Measurements from ENCODE around the gene NLGN1. TPM values are rescaled to one million over a fixed set of nuclear protein-coding genes. Genes with fewer than 3 reads are reported as not detected.

NLGN1 gene
- total and polyA plus RNA-seq, 2 experiments from 2014 or later: 14.3 to 20.1 TPM

GRCh38 chr3:173700336-173700735, 302.8 kb downstream of the NLGN1 start:
- in situ Hi-C loops (cut with MboI): no loop called here
- no peaks in the 10 kb centered on the region for H3K9me2 ChIP-seq (ENCODE audit: insufficient read depth)
- no peaks in the 10 kb centered on the region for H3K79me2 ChIP-seq (ENCODE audit: insufficient read depth)
- no peaks in the 10 kb centered on the region for H4K20me1 ChIP-seq (ENCODE audit: insufficient read depth)
- H3K27ac ChIP-seq: no peak overlapping the region
- no peaks in the 10 kb centered on the region for H3K36me3 ChIP-seq (ENCODE audit: low read depth)
- WGBS, 2 experiments (ENCODE audit: low coverage in 1 of 2, low lambda C conversion rate in 2 of 2, missing lambda C conversion rate in 2 of 2): 91 to 95% methylated on average over 1 of the region's 1 CpG
- H3K9ac ChIP-seq: no peak overlapping the region
- no peaks in the 10 kb centered on the region for H3K27me3 ChIP-seq (replicated peaks; ENCODE audit: insufficient read depth)
- no peak for TF ChIP-seq EZH2 (IDR thresholded peaks at IDR 0.05; ENCODE audit: insufficient read depth, poor library complexity, severe bottlenecking)
- TF ChIP-seq EZH2phosphoT487 (IDR thresholded peaks at IDR 0.05; ENCODE audit: insufficient read depth, low read depth): no peak
- H3K4me3 ChIP-seq: no peak overlapping the region
- H3K4me1 ChIP-seq (ENCODE audit: insufficient read depth): no peaks in the 10 kb centered on the region
- H3F3A ChIP-seq (ENCODE audit: insufficient read depth): no peaks in the 10 kb centered on the region
- no peak for DNase-seq
- H3K4me2 ChIP-seq (ENCODE audit: unreplicated experiment): no peak overlapping the region
- H2AFZ ChIP-seq: no peak overlapping the region
- H3K9me3 ChIP-seq (ENCODE audit: low read depth): no peaks in the 10 kb centered on the region

- H3K9ac ChIP-seq: no peak overlapping the region
- H3K27ac ChIP-seq: no peak overlapping the region
- no peaks in the 10 kb centered on the region for H3K79me2 ChIP-seq (ENCODE audit: insufficient read depth)
- H3F3A ChIP-seq (ENCODE audit: insufficient read depth): no peaks in the 10 kb centered on the region
- no peaks in the 10 kb centered on the region for H3K36me3 ChIP-seq (ENCODE audit: low read depth)
- in situ Hi-C loops (cut with MboI): no loop called here
- no peaks in the 10 kb centered on the region for H3K4me1 ChIP-seq (ENCODE audit: insufficient read depth)
- no peak overlapping the region for H3K4me2 ChIP-seq (ENCODE audit: unreplicated experiment)
- H4K20me1 ChIP-seq (ENCODE audit: insufficient read depth): no peaks in the 10 kb centered on the region
- no peaks in the 10 kb centered on the region for H3K27me3 ChIP-seq (replicated peaks; ENCODE audit: insufficient read depth)
- TF ChIP-seq EZH2phosphoT487 (IDR thresholded peaks at IDR 0.05; ENCODE audit: insufficient read depth, low read depth): no peak
- TF ChIP-seq EZH2 (IDR thresholded peaks at IDR 0.05; ENCODE audit: insufficient read depth, poor library complexity, severe bottlenecking): no peak
- no peak overlapping the region for H2AFZ ChIP-seq
- WGBS, 2 experiments (ENCODE audit: low coverage in 1 of 2, low lambda C conversion rate in 2 of 2, missing lambda C conversion rate in 2 of 2): 77 to 79% methylated on average over 3 of the region's 3 CpGs
- H3K9me2 ChIP-seq (ENCODE audit: insufficient read depth): no peaks in the 10 kb centered on the region
- no peak overlapping the region for H3K4me3 ChIP-seq
- no peak for DNase-seq
- H3K9me3 ChIP-seq (ENCODE audit: low read depth): no peaks in the 10 kb centered on the region
These were observed 305.0 kb downstream of the NLGN1 start for GRCh38 chr3:173702561-173702960.

GRCh38 chr3:173703771-173704170, 306.2 kb downstream of the NLGN1 start:
- H3K4me2 ChIP-seq (ENCODE audit: unreplicated experiment): no peak overlapping the region
- in situ Hi-C loops (cut with MboI): no loop called here
- no peaks in the 10 kb centered on the region for H3F3A ChIP-seq (ENCODE audit: insufficient read depth)
- H3K4me3 ChIP-seq: no peak overlapping the region
- no peaks in the 10 kb centered on the region for H3K27me3 ChIP-seq (replicated peaks; ENCODE audit: insufficient read depth)
- no peaks in the 10 kb centered on the region for H4K20me1 ChIP-seq (ENCODE audit: insufficient read depth)
- no peaks in the 10 kb centered on the region for H3K9me2 ChIP-seq (ENCODE audit: insufficient read depth)
- no peaks in the 10 kb centered on the region for H3K79me2 ChIP-seq (ENCODE audit: insufficient read depth)
- no peak overlapping the region for H3K9ac ChIP-seq
- H3K27ac ChIP-seq: no peak overlapping the region
- no peaks in the 10 kb centered on the region for H3K4me1 ChIP-seq (ENCODE audit: insufficient read depth)
- H3K36me3 ChIP-seq (ENCODE audit: low read depth): no peaks in the 10 kb centered on the region
- TF ChIP-seq EZH2phosphoT487 (IDR thresholded peaks at IDR 0.05; ENCODE audit: insufficient read depth, low read depth) (no peak), EZH2 (IDR thresholded peaks at IDR 0.05; ENCODE audit: insufficient read depth, poor library complexity, severe bottlenecking) (no peak)
- no peaks in the 10 kb centered on the region for H3K9me3 ChIP-seq (ENCODE audit: low read depth)
- 65 to 74% methylated on average over 3 of the region's 3 CpGs for WGBS, 2 experiments (ENCODE audit: low coverage in 1 of 2, low lambda C conversion rate in 2 of 2, missing lambda C conversion rate in 2 of 2)
- no peak overlapping the region for H2AFZ ChIP-seq
- no peak for DNase-seq

GRCh38 chr3:173706630-173707029, 309.1 kb downstream of the NLGN1 start:
- H3K9me3 ChIP-seq (ENCODE audit: low read depth): no peaks in the 10 kb centered on the region
- 91% methylated on average over 9 of the region's 9 CpGs for WGBS, 2 experiments (ENCODE audit: low coverage in 1 of 2, low lambda C conversion rate in 2 of 2, missing lambda C conversion rate in 2 of 2)
- TF ChIP-seq EZH2 (IDR thresholded peaks at IDR 0.05; ENCODE audit: insufficient read depth, poor library complexity, severe bottlenecking): no peak
- no peak for TF ChIP-seq EZH2phosphoT487 (IDR thresholded peaks at IDR 0.05; ENCODE audit: insufficient read depth, low read depth)
- in situ Hi-C loops (cut with MboI): no loop called here
- H3K4me2 ChIP-seq (ENCODE audit: unreplicated experiment): no peak overlapping the region
- no peaks in the 10 kb centered on the region for H4K20me1 ChIP-seq (ENCODE audit: insufficient read depth)
- no peak overlapping the region for H2AFZ ChIP-seq
- no peak for DNase-seq
- H3K27me3 ChIP-seq (replicated peaks; ENCODE audit: insufficient read depth): no peaks in the 10 kb centered on the region
- H3K4me1 ChIP-seq (ENCODE audit: insufficient read depth): no peaks in the 10 kb centered on the region
- no peaks in the 10 kb centered on the region for H3K36me3 ChIP-seq (ENCODE audit: low read depth)
- H3K9me2 ChIP-seq (ENCODE audit: insufficient read depth): no peaks in the 10 kb centered on the region
- no peaks in the 10 kb centered on the region for H3K79me2 ChIP-seq (ENCODE audit: insufficient read depth)
- H3K9ac ChIP-seq: no peak overlapping the region
- H3F3A ChIP-seq (ENCODE audit: insufficient read depth): no peaks in the 10 kb centered on the region
- no peak overlapping the region for H3K27ac ChIP-seq
- H3K4me3 ChIP-seq: no peak overlapping the region

- Histone ChIP-seq H3K9me2 (ENCODE audit: insufficient read depth) (no peaks in the 10 kb centered on the region), H3K4me1 (ENCODE audit: insufficient read depth) (no peaks in the 10 kb centered on the region), H3K27me3 (replicated peaks; ENCODE audit: insufficient read depth) (no peaks in the 10 kb centered on the region), H3K27ac (no peak overlapping the region), H3F3A (ENCODE audit: insufficient read depth) (no peaks in the 10 kb centered on the region), H3K79me2 (ENCODE audit: insufficient read depth) (no peaks in the 10 kb centered on the region), H3K9me3 (ENCODE audit: low read depth) (no peaks in the 10 kb centered on the region), H3K36me3 (ENCODE audit: low read depth) (no peaks in the 10 kb centered on the region), H4K20me1 (ENCODE audit: insufficient read depth) (no peaks in the 10 kb centered on the region), H3K4me3 (no peak overlapping the region), H3K4me2 (ENCODE audit: unreplicated experiment) (no peak overlapping the region), H3K9ac (no peak overlapping the region), H2AFZ (no peak overlapping the region)
- WGBS, 2 experiments (ENCODE audit: low coverage in 1 of 2, low lambda C conversion rate in 2 of 2, missing lambda C conversion rate in 2 of 2): 69 to 75% methylated on average over 3 of the region's 3 CpGs
- DNase-seq: no peak
- no peak for TF ChIP-seq EZH2phosphoT487 (IDR thresholded peaks at IDR 0.05; ENCODE audit: insufficient read depth, low read depth)
- TF ChIP-seq EZH2 (IDR thresholded peaks at IDR 0.05; ENCODE audit: insufficient read depth, poor library complexity, severe bottlenecking): no peak
- in situ Hi-C loops (cut with MboI): no loop called here
These were observed 310.6 kb downstream of the NLGN1 start for GRCh38 chr3:173708191-173708590.

All from GM23248 (cell line).